ENCODE measurements around the gene AP1S1. TPM values are rescaled to one million over a fixed set of nuclear protein-coding genes. Genes with fewer than 3 reads are reported as not detected.
"Not testable (repeated sequence)": the region's sequence is repeated elsewhere in the genome, so short reads cannot be mapped to it uniquely, and the experiment has no call there.

AP1S1 gene
- total and polyA plus RNA-seq, 2 experiments from 2014 or later = 37.4 to 198 TPM

GRCh38 chr7:101189109-101189508 is 34.8 kb downstream of the AP1S1 start:
- Histone ChIP-seq H3K4me1 (ENCODE audit: insufficient read depth) (no peaks in the 10 kb centered on the region), H3K9ac (no peak overlapping the region), H3F3A (ENCODE audit: insufficient read depth) (peaks cover 13% of the 10 kb centered on the region; the same call in 1 of the 2 replicates), H3K4me2 (ENCODE audit: unreplicated experiment) (no peak overlapping the region), H3K79me2 (ENCODE audit: insufficient read depth) (no peaks in the 10 kb centered on the region), H3K9me3 (ENCODE audit: low read depth) (no peaks in the 10 kb centered on the region), H3K36me3 (ENCODE audit: low read depth) (no peaks in the 10 kb centered on the region), H3K27ac (no peak overlapping the region), H2AFZ (no peak overlapping the region), H3K9me2 (ENCODE audit: insufficient read depth) (no peaks in the 10 kb centered on the region), H4K20me1 (ENCODE audit: insufficient read depth) (no peaks in the 10 kb centered on the region), H3K4me3 (no peak overlapping the region), H3K27me3 (replicated peaks; ENCODE audit: insufficient read depth) (no peaks in the 10 kb centered on the region)
- TF ChIP-seq EZH2 (IDR thresholded peaks at IDR 0.05; ENCODE audit: insufficient read depth, poor library complexity, severe bottlenecking) = no peak
- TF ChIP-seq EZH2phosphoT487 (IDR thresholded peaks at IDR 0.05; ENCODE audit: insufficient read depth, low read depth) = no peak
- WGBS, 2 experiments (ENCODE audit: low coverage in 1 of 2, low lambda C conversion rate in 2 of 2, missing lambda C conversion rate in 2 of 2) = 74 to 75% methylated on average over 8 of the region's 8 CpGs
- in situ Hi-C loops (cut with MboI) = no loop called here
- no peak for DNase-seq

- H3K4me1 ChIP-seq (ENCODE audit: insufficient read depth) = no peaks in the 10 kb centered on the region
- no peak for DNase-seq
- no peak overlapping the region for H3K9ac ChIP-seq
- H3F3A ChIP-seq (ENCODE audit: insufficient read depth) = no peaks in the 10 kb centered on the region
- in situ Hi-C loops (cut with MboI) = no loop called here
- H3K27ac ChIP-seq = no peak overlapping the region
- no peaks in the 10 kb centered on the region for H3K9me2 ChIP-seq (ENCODE audit: insufficient read depth)
- no peak overlapping the region for H3K4me2 ChIP-seq (ENCODE audit: unreplicated experiment)
- no peaks in the 10 kb centered on the region for H3K9me3 ChIP-seq (ENCODE audit: low read depth)
- no peaks in the 10 kb centered on the region for H3K36me3 ChIP-seq (ENCODE audit: low read depth)
- no peaks in the 10 kb centered on the region for H3K79me2 ChIP-seq (ENCODE audit: insufficient read depth)
- no peak overlapping the region for H2AFZ ChIP-seq
- H4K20me1 ChIP-seq (ENCODE audit: insufficient read depth) = no peaks in the 10 kb centered on the region
- TF ChIP-seq EZH2 (IDR thresholded peaks at IDR 0.05; ENCODE audit: insufficient read depth, poor library complexity, severe bottlenecking) = no peak
- TF ChIP-seq EZH2phosphoT487 (IDR thresholded peaks at IDR 0.05; ENCODE audit: insufficient read depth, low read depth) = no peak
- no peak overlapping the region for H3K4me3 ChIP-seq
- H3K27me3 ChIP-seq (replicated peaks; ENCODE audit: insufficient read depth) = peaks cover 7% of the 10 kb centered on the region; the same call in 1 of the 2 replicates
- WGBS, 2 experiments (ENCODE audit: low coverage in 1 of 2, low lambda C conversion rate in 2 of 2, missing lambda C conversion rate in 2 of 2) = 78 to 80% methylated on average over 9 to 16 of the region's 17 CpGs
These were observed 41.6 kb downstream of the AP1S1 start for GRCh38 chr7:101195884-101196283.

GRCh38 chr7:101197991-101198390 is 43.7 kb downstream of the AP1S1 start:
- Histone ChIP-seq H2AFZ (no peak overlapping the region), H3K4me2 (ENCODE audit: unreplicated experiment) (no peak overlapping the region), H3K4me1 (ENCODE audit: insufficient read depth) (no peaks in the 10 kb centered on the region), H3K36me3 (ENCODE audit: low read depth) (no peaks in the 10 kb centered on the region), H4K20me1 (ENCODE audit: insufficient read depth) (no peaks in the 10 kb centered on the region), H3K9ac (no peak overlapping the region), H3F3A (ENCODE audit: insufficient read depth) (no peaks in the 10 kb centered on the region), H3K9me2 (ENCODE audit: insufficient read depth) (no peaks in the 10 kb centered on the region), H3K79me2 (ENCODE audit: insufficient read depth) (no peaks in the 10 kb centered on the region), H3K27ac (no peak overlapping the region), H3K4me3 (no peak overlapping the region), H3K27me3 (replicated peaks; ENCODE audit: insufficient read depth) (peaks cover 26% of the 10 kb centered on the region; the same call in 1 of the 2 replicates), H3K9me3 (ENCODE audit: low read depth) (no peaks in the 10 kb centered on the region)
- 72 to 78% methylated on average over 6 to 20 of the region's 21 CpGs for WGBS, 2 experiments (ENCODE audit: low coverage in 1 of 2, low lambda C conversion rate in 2 of 2, missing lambda C conversion rate in 2 of 2)
- TF ChIP-seq EZH2 (IDR thresholded peaks at IDR 0.05; ENCODE audit: insufficient read depth, poor library complexity, severe bottlenecking) (no peak), EZH2phosphoT487 (IDR thresholded peaks at IDR 0.05; ENCODE audit: insufficient read depth, low read depth) (no peak)
- no peak for DNase-seq
- in situ Hi-C loops (cut with MboI) = no loop called here

- H3K9ac ChIP-seq = no peak overlapping the region
- no peak overlapping the region for H3K27ac ChIP-seq
- in situ Hi-C loops (cut with MboI) = no loop called here
- no peak for TF ChIP-seq EZH2phosphoT487 (IDR thresholded peaks at IDR 0.05; ENCODE audit: insufficient read depth, low read depth)
- TF ChIP-seq EZH2 (IDR thresholded peaks at IDR 0.05; ENCODE audit: insufficient read depth, poor library complexity, severe bottlenecking) = no peak
- H3K9me2 ChIP-seq (ENCODE audit: insufficient read depth) = no peaks in the 10 kb centered on the region
- H3K36me3 ChIP-seq (ENCODE audit: low read depth) = no peaks in the 10 kb centered on the region
- no peaks in the 10 kb centered on the region for H3K79me2 ChIP-seq (ENCODE audit: insufficient read depth)
- no peak overlapping the region for H3K4me3 ChIP-seq
- H3F3A ChIP-seq (ENCODE audit: insufficient read depth) = no peaks in the 10 kb centered on the region
- peaks cover 26% of the 10 kb centered on the region; the same call in 1 of the 2 replicates for H3K27me3 ChIP-seq (replicated peaks; ENCODE audit: insufficient read depth)
- H2AFZ ChIP-seq = no peak overlapping the region
- H3K9me3 ChIP-seq (ENCODE audit: low read depth) = no peaks in the 10 kb centered on the region
- WGBS, 2 experiments (ENCODE audit: low coverage in 1 of 2, low lambda C conversion rate in 2 of 2, missing lambda C conversion rate in 2 of 2) = 60 to 66% methylated on average over 9 to 14 of the region's 14 CpGs
- no peaks in the 10 kb centered on the region for H3K4me1 ChIP-seq (ENCODE audit: insufficient read depth)
- no peak overlapping the region for H3K4me2 ChIP-seq (ENCODE audit: unreplicated experiment)
- H4K20me1 ChIP-seq (ENCODE audit: insufficient read depth) = no peaks in the 10 kb centered on the region
- DNase-seq = no peak
These were observed 44.2 kb downstream of the AP1S1 start for GRCh38 chr7:101198476-101198875.

GRCh38 chr7:101199522-101199921 is 45.2 kb downstream of the AP1S1 start:
- in situ Hi-C loops (cut with MboI); H4K20me1 ChIP-seq (ENCODE audit: insufficient read depth); H3K4me3 ChIP-seq; H3F3A ChIP-seq (ENCODE audit: insufficient read depth); H3K9ac ChIP-seq; H3K9me2 ChIP-seq (ENCODE audit: insufficient read depth); H3K27ac ChIP-seq; H3K9me3 ChIP-seq (ENCODE audit: low read depth); DNase-seq; H3K4me1 ChIP-seq (ENCODE audit: insufficient read depth); H3K4me2 ChIP-seq (ENCODE audit: unreplicated experiment); H2AFZ ChIP-seq; H3K36me3 ChIP-seq (ENCODE audit: low read depth); H3K79me2 ChIP-seq (ENCODE audit: insufficient read depth): not testable (repeated sequence)
- 80 to 82% methylated on average over 10 of the region's 10 CpGs for WGBS, 2 experiments (ENCODE audit: low coverage in 1 of 2, low lambda C conversion rate in 2 of 2, missing lambda C conversion rate in 2 of 2)
- H3K27me3 ChIP-seq (replicated peaks; ENCODE audit: insufficient read depth) = peaks cover 26% of the 10 kb centered on the region; the same call in 1 of the 2 replicates

All from GM23248 (cell line).